ENCODE data around the gene WNT3.

WNT3 gene

GRCh38 chr17:46764709-46765401, 53.6 kb downstream of the WNT3 start:
- TF ChIP-seq CREB1 (IDR thresholded peaks at IDR 0.05; ENCODE audit: low read depth) = no peak
- no peak for TF ChIP-seq TEAD4 (IDR thresholded peaks at IDR 0.05)
- TF ChIP-seq RAD21 (IDR thresholded peaks at IDR 0.05; ENCODE audit: low read depth) = no peak
- TF ChIP-seq TAF1 (IDR thresholded peaks at IDR 0.05; ENCODE audit: low read depth) = no peak
- no peak for TF ChIP-seq ZBTB7A (IDR thresholded peaks at IDR 0.05; ENCODE audit: low read depth)
- TF ChIP-seq EGR1 (IDR thresholded peaks at IDR 0.05) = no peak
- peak; percentile 54 for TF ChIP-seq NFIC (IDR thresholded peaks at IDR 0.05)
- TF ChIP-seq YY1 (IDR thresholded peaks at IDR 0.05; ENCODE audit: low read depth) = no peak

- TF ChIP-seq TAF1 (IDR thresholded peaks at IDR 0.05; ENCODE audit: low read depth) = no peak
- no peak for TF ChIP-seq CEBPB (IDR thresholded peaks at IDR 0.05)
- no peak for TF ChIP-seq EP300 (IDR thresholded peaks at IDR 0.05; ENCODE audit: borderline replicate concordance)
- no peak for TF ChIP-seq ZBTB7A (IDR thresholded peaks at IDR 0.05; ENCODE audit: low read depth)
- no peak for TF ChIP-seq RAD21 (IDR thresholded peaks at IDR 0.05; ENCODE audit: low read depth)
Observed at GRCh38 chr17:46764000-46764708, 54.3 kb downstream of the WNT3 start.

GRCh38 chr17:46763416-46763815, 55.1 kb downstream of the WNT3 start:
- TF ChIP-seq TEAD4 (IDR thresholded peaks at IDR 0.05) = no peak
- TF ChIP-seq EGR1 (IDR thresholded peaks at IDR 0.05) = no peak
- TF ChIP-seq EP300 (IDR thresholded peaks at IDR 0.05; ENCODE audit: borderline replicate concordance) = no peak

- no peak for TF ChIP-seq TAF1 (IDR thresholded peaks at IDR 0.05; ENCODE audit: low read depth)
- no peak for TF ChIP-seq EP300 (IDR thresholded peaks at IDR 0.05; ENCODE audit: borderline replicate concordance)
- TF ChIP-seq NFIC (IDR thresholded peaks at IDR 0.05) = no peak
- TF ChIP-seq TCF12 (IDR thresholded peaks at IDR 0.05; ENCODE audit: low read depth) = no peak
- TF ChIP-seq REST (IDR thresholded peaks at IDR 0.05; ENCODE audit: low read depth) = no peak
- TF ChIP-seq ZBTB7A (IDR thresholded peaks at IDR 0.05; ENCODE audit: low read depth) = no peak
- no peak for TF ChIP-seq RAD21 (IDR thresholded peaks at IDR 0.05; ENCODE audit: low read depth)
Observed at GRCh38 chr17:46759141-46759540, 59.4 kb downstream of the WNT3 start.

GRCh38 chr17:46758614-46759013, 59.9 kb downstream of the WNT3 start:
- no peak for TF ChIP-seq NFIC (IDR thresholded peaks at IDR 0.05)
- no peak for TF ChIP-seq USF1 (IDR thresholded peaks at IDR 0.05)
- no peak for TF ChIP-seq YY1 (IDR thresholded peaks at IDR 0.05; ENCODE audit: low read depth)
- TF ChIP-seq EGR1 (IDR thresholded peaks at IDR 0.05) = no peak
- no peak for TF ChIP-seq CEBPB (IDR thresholded peaks at IDR 0.05)
- TF ChIP-seq TEAD4 (IDR thresholded peaks at IDR 0.05) = no peak
- no peak for TF ChIP-seq MAX (IDR thresholded peaks at IDR 0.05)
- no peak for TF ChIP-seq CREB1 (IDR thresholded peaks at IDR 0.05; ENCODE audit: low read depth)
- TF ChIP-seq ZBTB7A (IDR thresholded peaks at IDR 0.05; ENCODE audit: low read depth) = no peak
- TF ChIP-seq REST (IDR thresholded peaks at IDR 0.05; ENCODE audit: low read depth) = no peak
- no peak for TF ChIP-seq RAD21 (IDR thresholded peaks at IDR 0.05; ENCODE audit: low read depth)
- no peak for TF ChIP-seq EP300 (IDR thresholded peaks at IDR 0.05; ENCODE audit: borderline replicate concordance)
- TF ChIP-seq FOXM1 (IDR thresholded peaks at IDR 0.05; ENCODE audit: borderline replicate concordance, low read depth) = no peak
- no peak for TF ChIP-seq TAF1 (IDR thresholded peaks at IDR 0.05; ENCODE audit: low read depth)
- no peak for TF ChIP-seq TCF12 (IDR thresholded peaks at IDR 0.05; ENCODE audit: low read depth)

GRCh38 chr17:46756861-46757260, 61.6 kb downstream of the WNT3 start:
- TF ChIP-seq NFIC (IDR thresholded peaks at IDR 0.05) (no peak), MAX (IDR thresholded peaks at IDR 0.05) (no peak), USF1 (IDR thresholded peaks at IDR 0.05) (no peak), ZBTB7A (IDR thresholded peaks at IDR 0.05; ENCODE audit: low read depth) (no peak), REST (IDR thresholded peaks at IDR 0.05; ENCODE audit: low read depth) (no peak), FOXM1 (IDR thresholded peaks at IDR 0.05; ENCODE audit: borderline replicate concordance, low read depth) (no peak), CEBPB (IDR thresholded peaks at IDR 0.05) (no peak)

All from Ishikawa (cell line).